SK-N-MC (cell line): Measurements from ENCODE around the gene SGTA.

Experiments used
- EZH2 ChIP-seq: fragments of 200-600 bp; sonication (generic); IDR thresholded peaks from one replicate; pipeline ENCODE4 v1.6.1; 2017; ENCODE audit warnings: antibody characterized with exemption
- FOXP2 ChIP-seq: optimal IDR thresholded peaks from 2 replicates; pipeline ENCODE3; 2011; ENCODE audit warnings: mild to moderate bottlenecking, moderate library complexity; ENCODE audit not compliant: insufficient read depth; ENCODE audit errors: extremely low read length, control extremely low read depth
- POLR2AphosphoS5 ChIP-seq: IDR thresholded peaks from 2 replicates; pipeline ENCODE4 v1.6.1; 2012; ENCODE audit warnings: mild to moderate bottlenecking, low read depth, low read length, borderline replicate concordance

GRCh38 chr19:2813235-2814160 lies 30.4 kb upstream of the SGTA start:
- TF ChIP-seq POLR2AphosphoS5, result no peak
- TF ChIP-seq EZH2, result no peak
- no peak for TF ChIP-seq FOXP2
